KOPT-K1 (cell line): ENCODE results near the gene SGMS1.

ENCODE experiments used
- H3K27ac ChIP-seq: fragments of 200-600 bp; sonication (generic); 2 replicates; pipeline ENCODE4 v1.5.1; 2016; ENCODE audit warnings: antibody characterized with exemption, mild to moderate bottlenecking, low read depth, low read length; ENCODE audit not compliant: poor library complexity, severe bottlenecking
- H3K36me3 ChIP-seq: fragments of 200-600 bp; sonication (generic); 2 replicates; pipeline ENCODE4 v1.5.1; 2017; ENCODE audit warnings: antibody characterized with exemption, mild to moderate bottlenecking, low read length, moderate library complexity; ENCODE audit not compliant: insufficient read depth
- H3K9me3 ChIP-seq: fragments of 200-600 bp; sonication (generic); 2 replicates; pipeline ENCODE4 v1.5.1; 2017; ENCODE audit warnings: antibody characterized with exemption, low read length, mild to moderate bottlenecking; ENCODE audit not compliant: insufficient read depth, poor library complexity, severe bottlenecking

The SGMS1 gene

DNA sequence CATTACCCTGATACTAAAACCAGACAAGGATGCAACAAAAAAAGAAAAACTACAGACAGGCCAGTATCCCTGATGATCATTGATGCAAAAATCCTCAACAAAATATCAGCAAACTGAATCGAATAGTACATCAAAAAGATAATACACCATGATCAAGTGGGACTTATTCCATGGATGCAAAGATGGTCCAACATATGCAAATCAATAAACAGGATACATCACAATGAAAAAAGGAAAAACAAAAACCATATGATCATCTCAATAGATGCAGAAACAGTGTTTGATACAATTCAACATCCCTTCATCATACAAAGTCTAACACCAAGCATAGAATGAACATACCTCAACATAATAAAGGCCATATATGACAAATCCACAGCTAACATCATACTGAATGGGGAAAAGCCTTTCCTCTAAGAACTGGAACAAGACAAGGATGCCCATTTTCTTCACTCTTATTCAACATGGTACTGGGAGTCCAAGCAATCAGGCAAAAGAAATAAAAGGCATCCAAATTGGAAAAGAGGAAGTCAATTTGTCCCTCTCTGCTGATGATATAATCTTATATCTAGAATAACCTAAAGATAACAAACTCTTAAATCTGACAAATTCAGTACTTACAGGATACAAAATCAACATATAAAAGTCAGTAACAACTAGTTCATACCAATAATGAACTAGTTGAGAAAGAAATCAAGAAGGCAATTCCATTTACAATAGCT lies 323.6 kb downstream of the SGMS1 start:
- H3K9me3 ChIP-seq = peaks cover 4% of the 10 kb centered on the region
- H3K27ac ChIP-seq = no peak overlapping the region
- no peaks in the 10 kb centered on the region for H3K36me3 ChIP-seq

GRCh38 chr10:50295367-50295766 lies 328.4 kb downstream of the SGMS1 start:
- Histone ChIP-seq H3K36me3 (no peaks in the 10 kb centered on the region), H3K27ac (no peak overlapping the region), H3K9me3 (peaks cover 4% of the 10 kb centered on the region)

DNA sequence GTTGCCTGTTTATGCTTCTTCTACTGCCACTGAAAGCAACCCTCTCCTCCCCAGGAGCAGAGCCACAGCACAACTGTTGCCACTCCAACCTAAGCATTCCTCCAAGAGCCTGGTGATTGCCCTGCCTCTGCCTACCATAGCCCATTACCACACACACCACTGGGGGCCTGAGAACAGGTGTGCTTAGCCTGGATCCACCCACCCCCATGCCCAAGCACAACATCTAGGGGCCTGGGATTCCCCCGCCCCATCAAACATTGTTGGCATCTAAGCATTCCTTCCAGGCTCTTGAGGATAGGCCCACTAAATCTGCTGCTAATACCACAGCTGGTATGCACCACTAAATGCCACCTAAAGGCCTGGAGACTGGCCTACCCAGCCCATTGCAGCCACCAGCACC lies 329.2 kb downstream of the SGMS1 start:
- no peaks in the 10 kb centered on the region for H3K36me3 ChIP-seq
- peaks cover 4% of the 10 kb centered on the region for H3K9me3 ChIP-seq
- no peak overlapping the region for H3K27ac ChIP-seq

DNA sequence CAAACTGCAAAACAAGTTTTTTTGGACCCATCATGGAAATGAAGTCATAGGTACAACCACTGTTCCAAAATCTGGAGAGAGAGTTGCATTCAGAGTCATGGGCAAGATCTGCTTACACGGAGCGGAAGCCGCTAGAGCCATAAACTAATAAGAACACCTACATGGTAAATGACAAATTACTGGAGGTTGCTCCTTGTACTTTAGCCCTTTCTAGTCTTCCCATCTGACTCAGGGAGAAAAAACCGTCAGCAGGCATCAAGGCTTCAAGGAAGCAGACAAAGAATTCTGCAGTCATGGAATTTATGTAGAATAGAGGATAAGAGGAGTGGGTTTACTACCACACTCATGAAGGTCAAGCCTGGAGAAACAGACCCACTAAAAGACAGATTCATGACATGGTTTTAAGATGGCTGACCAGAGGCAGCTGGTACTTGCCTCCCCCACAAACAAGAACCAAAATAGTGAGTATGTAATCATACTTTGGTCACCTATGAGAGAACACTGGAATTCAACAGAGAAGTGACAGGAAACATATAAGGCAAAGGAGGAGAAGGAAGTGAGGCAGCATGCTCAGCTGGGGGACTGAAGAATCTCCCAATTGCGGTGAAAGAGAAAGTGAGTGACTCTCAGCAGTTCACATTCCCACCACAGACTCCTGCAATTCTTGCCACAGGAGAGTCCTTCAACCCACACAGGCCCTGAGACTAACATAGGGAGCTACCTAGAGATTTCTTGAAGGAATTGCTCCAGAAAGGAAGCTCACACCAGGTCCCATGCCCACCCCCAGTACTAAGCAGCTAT lies 330.0 kb downstream of the SGMS1 start:
- H3K9me3 ChIP-seq = peaks cover 4% of the 10 kb centered on the region
- no peaks in the 10 kb centered on the region for H3K36me3 ChIP-seq
- no peak overlapping the region for H3K27ac ChIP-seq

- Histone ChIP-seq H3K9me3 (no peaks in the 10 kb centered on the region), H3K36me3 (no peaks in the 10 kb centered on the region), H3K27ac (no peak overlapping the region)
Observed at GRCh38 chr10:50291261-50291850, 332.4 kb downstream of the SGMS1 start.

- Histone ChIP-seq H3K36me3 (no peaks in the 10 kb centered on the region), H3K9me3 (no peaks in the 10 kb centered on the region), H3K27ac (no peak overlapping the region)
Observed at GRCh38 chr10:50289196-50289595, 334.6 kb downstream of the SGMS1 start.

DNA sequence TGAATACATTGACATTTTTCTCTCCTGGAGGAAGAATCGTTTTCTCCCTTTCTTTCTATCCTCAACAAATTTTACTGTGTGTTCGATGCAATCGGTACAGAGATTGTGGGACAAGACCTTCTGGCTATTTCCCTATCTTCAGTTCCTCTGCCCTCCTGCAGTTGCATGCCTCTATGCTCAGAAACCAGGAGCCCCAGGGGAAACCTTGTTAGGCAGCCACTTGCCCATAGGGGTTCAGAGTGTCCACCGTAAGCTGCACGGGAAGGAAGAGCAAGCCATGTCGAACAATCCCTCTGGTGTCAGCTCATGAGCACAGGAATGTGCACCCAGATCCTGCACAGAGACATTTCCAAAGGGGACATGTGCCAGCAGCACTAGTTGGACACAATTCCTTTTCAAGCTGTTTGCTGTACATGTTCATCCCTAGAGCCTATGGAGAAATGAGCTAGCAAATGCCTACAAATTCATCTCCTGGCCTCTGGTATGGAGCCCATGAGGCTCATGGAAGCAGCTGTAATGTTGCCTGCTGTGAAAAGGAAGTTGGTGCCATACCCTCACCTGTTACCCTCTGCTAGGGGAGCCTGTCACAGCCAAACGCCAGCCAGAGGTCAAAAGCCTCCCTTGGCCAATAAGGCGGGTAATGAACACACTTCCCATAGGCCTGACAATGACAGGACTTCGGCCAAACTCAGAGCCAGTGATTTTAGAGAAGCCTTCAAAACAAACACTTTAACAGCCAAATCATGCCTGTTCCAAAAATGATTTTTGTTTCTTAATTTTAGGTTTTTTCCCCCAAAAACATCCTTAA lies 336.6 kb downstream of the SGMS1 start:
- Histone ChIP-seq H3K36me3 (no peaks in the 10 kb centered on the region), H3K27ac (no peak overlapping the region), H3K9me3 (no peaks in the 10 kb centered on the region)

GRCh38 chr10:50286517-50286916 lies 337.2 kb downstream of the SGMS1 start:
- no peaks in the 10 kb centered on the region for H3K36me3 ChIP-seq
- no peak overlapping the region for H3K27ac ChIP-seq
- H3K9me3 ChIP-seq = no peaks in the 10 kb centered on the region

DNA sequence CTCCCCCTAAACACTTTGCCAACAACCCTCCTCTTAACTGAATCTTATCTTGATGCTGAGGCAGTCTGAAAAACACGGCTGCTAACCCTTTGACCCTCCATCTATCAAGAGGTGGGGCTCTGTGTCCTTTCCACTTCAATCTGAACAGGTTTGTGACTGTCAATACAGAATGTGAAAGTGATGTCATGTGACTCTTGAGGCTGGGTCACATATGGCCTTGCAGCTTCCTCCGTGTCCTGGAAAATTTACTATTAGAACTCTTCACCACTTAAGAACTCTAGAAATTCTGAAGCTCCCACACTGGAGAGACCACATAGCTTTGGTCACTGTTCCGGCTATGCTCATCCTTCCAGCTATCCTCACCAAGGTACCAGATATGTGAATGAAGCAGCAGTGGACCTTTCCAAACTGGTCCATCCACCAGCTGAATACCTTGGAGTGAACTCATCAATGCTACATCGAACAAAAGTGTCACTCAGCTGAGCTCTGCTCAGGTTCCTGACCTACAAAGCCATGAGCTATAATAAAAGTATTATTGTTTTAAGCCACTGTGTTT lies 341.7 kb downstream of the SGMS1 start:
- Histone ChIP-seq H3K36me3 (no peaks in the 10 kb centered on the region), H3K27ac (no peak overlapping the region), H3K9me3 (no peaks in the 10 kb centered on the region)

DNA sequence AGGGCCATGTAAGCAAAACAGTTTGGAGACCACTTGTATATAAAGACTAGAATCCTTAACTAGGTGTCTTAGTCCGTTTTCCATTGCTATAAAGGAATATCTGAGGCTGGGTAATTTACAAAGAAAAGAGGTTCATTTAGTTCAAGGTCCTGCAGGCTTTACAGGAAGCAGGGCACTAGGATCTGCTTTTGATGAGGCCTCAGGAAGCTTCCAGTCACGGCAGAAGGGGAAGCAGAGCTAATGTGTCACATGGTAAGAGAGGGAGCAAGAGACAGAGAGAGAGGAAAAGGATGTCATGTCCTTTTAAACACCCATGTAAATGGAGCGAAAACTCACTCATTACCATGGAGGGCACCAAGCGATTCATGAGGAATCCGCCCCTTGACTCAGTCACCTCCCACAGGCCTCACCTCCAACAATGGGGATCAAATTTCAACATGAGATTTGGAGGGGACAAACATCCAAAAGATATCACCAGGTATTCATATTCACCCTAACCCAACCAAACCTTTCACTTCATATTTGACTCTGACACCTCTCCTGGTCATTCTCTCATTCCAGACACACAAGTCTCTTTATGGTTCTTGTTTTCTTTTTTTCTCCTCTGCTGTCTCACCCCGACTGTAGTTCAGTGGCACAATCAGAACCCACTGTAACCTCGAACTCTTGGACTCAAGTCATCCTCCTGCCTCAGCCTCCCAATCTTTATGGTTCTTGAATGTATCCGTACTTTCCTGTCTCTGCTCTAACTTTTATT lies 342.4 kb downstream of the SGMS1 start:
- H3K9me3 ChIP-seq = no peaks in the 10 kb centered on the region
- H3K36me3 ChIP-seq = no peaks in the 10 kb centered on the region
- H3K27ac ChIP-seq = no peak overlapping the region

GRCh38 chr10:50280049-50280841 lies 343.5 kb downstream of the SGMS1 start:
- Histone ChIP-seq H3K27ac (no peak overlapping the region), H3K9me3 (no peaks in the 10 kb centered on the region), H3K36me3 (no peaks in the 10 kb centered on the region)

DNA sequence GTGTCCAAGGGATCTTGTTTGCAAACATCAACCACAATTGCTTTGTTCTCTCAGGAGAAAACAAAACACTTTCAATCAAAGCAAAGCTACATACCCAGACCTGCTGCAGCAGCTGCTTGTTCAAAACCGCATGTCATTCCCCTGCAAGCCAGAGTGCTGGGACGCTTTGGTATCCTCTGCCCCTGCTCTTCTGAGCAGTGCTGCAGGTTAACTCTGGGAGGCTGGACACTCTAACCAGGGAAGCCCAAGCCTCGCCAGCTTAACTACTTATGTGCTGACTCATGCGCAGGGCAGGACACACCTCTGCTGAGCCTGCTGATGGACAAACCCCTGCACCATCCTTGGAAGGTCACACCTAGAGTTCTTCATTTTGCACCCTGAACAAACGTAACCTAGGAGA lies 344.3 kb downstream of the SGMS1 start:
- Histone ChIP-seq H3K9me3 (no peaks in the 10 kb centered on the region), H3K27ac (no peak overlapping the region), H3K36me3 (no peaks in the 10 kb centered on the region)

- Histone ChIP-seq H3K27ac (no peak overlapping the region), H3K9me3 (no peaks in the 10 kb centered on the region), H3K36me3 (no peaks in the 10 kb centered on the region)
Observed at GRCh38 chr10:50275650-50276235, 348.0 kb downstream of the SGMS1 start.
